ENCODE results near the gene BAIAP2L2. TPM values are rescaled to one million over a fixed set of nuclear protein-coding genes. Genes with fewer than 3 reads are reported as not detected.

BAIAP2L2 gene
- total RNA-seq (under 1 TPM in 1 of 2 donors, not detected in 1; 0.33 TPM), polyA plus RNA-seq (under 1 TPM; 0.44 to 0.46 TPM)

DNA sequence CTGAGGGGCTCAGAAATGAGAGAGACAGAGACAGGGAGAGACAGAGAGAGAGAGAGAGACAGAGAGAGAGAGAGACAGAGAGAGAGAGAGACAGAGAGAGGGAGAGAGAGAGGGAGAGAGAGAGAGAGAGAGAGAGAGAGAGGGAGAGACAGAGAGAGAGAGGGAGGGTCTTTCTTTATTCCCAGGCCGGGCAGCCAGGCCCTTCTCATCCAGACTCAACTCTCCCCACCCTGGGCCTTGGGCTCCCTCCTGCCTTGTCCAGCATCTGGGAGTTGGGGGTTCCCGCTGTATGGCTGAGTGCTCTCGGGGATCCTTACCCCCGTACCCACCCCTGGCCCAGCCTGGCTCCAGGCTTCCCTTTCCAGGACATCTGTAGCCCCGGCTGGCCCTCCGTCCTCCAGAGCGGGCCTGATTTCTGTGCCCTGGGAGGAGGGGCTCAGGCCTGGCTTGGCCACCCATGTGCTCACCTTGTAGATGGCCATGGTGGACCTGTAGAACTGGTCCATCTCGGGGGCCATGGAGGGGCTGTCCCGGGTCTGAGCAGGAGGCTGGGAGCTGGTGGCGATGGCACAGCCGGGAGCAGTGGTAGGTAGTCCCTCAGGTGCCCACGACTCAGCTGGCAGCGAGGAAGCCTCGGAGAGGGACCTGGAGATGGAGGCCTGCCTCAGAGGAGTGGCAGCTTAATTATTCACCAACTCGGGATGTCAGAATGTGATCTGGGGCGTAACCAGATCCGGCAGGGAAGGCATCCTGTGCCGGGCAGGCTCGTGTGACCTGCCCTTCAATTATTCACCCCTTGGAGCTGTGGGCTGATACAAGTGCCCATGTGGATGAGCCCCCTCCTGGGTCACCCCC is at the start of gene BAIAP2L2:
Gene BAIAP2L2, minus strand, starts transcription at position 677 of the 855 bp plus-strand sequence. Its CDS starts 159 bp downstream, at position 518.
- WGBS: 80% methylated on average over 19 of the region's 19 CpGs
- Histone ChIP-seq H3K4me3 (ENCODE audit: low read depth in 1 of 3, low read length in 3 of 3) (no peak within 1 kb of the TSS), H3K4me1 (ENCODE audit: control insufficient read depth in 4 of 4, insufficient read depth in 4 of 4, low read length in 3 of 4) (peaks cover 11 to 25% (median 19%) of the 10 kb centered on the region in 4 donors), H3K27ac (ENCODE audit: low read depth in 1 of 2, low read length in 2 of 2) (no peak within 1 kb of the TSS), H3K27me3 (ENCODE audit: control insufficient read depth in 4 of 4, insufficient read depth in 4 of 4, low read length in 3 of 4) (no peaks in the 10 kb centered on the region), H3K9ac (ENCODE audit: low read depth in 1 of 2, low read length in 2 of 2) (no peak within 1 kb of the TSS), H3K36me3 (ENCODE audit: control insufficient read depth in 4 of 4, insufficient read depth in 3 of 4, low read depth in 1 of 4, low read length in 3 of 4) (no peaks in the 10 kb centered on the region), H3K9me3 (ENCODE audit: control insufficient read depth in 4 of 4, low read length in 3 of 4) (no peaks in the 10 kb centered on the region)
- TF ChIP-seq, protein P1, sequence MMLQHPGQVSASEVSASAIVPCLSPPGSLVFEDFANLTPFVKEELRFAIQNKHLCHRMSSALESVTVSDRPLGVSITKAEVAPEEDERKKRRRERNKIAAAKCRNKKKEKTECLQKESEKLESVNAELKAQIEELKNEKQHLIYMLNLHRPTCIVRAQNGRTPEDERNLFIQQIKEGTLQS (IDR thresholded peaks at IDR 0.05): no peak
- TF ChIP-seq TAF1 (conservative IDR thresholded peaks at IDR 0.05) (no peak), RXRA (IDR thresholded peaks at IDR 0.05) (no peak), HNF4A (conservative IDR thresholded peaks at IDR 0.05) (no peak), JUND (IDR thresholded peaks at IDR 0.05) (no peak), YY1 (IDR thresholded peaks at IDR 0.05) (no peak), SP1 (IDR thresholded peaks at IDR 0.05) (no peak), RAD21 (IDR thresholded peaks at IDR 0.05) (no peak), HNF4G (IDR thresholded peaks at IDR 0.05) (no peak), FOXA1 (IDR thresholded peaks at IDR 0.05) (no peak), FOXA2 (IDR thresholded peaks at IDR 0.05) (no peak), CTCF (IDR thresholded peaks at IDR 0.05; ENCODE audit: low read depth, low read length, missing input control) (no peak), NR2F2 (IDR thresholded peaks at IDR 0.05) (no peak), GABPA (IDR thresholded peaks at IDR 0.05 in 1 of 2, conservative IDR thresholded peaks at IDR 0.05 in 1 of 2) (no peak), MAX (IDR thresholded peaks at IDR 0.05) (no peak), EGR1 (IDR thresholded peaks at IDR 0.05; ENCODE audit: low read depth in 2 of 2) (no peak)
- TF ChIP-seq, protein P2, sequence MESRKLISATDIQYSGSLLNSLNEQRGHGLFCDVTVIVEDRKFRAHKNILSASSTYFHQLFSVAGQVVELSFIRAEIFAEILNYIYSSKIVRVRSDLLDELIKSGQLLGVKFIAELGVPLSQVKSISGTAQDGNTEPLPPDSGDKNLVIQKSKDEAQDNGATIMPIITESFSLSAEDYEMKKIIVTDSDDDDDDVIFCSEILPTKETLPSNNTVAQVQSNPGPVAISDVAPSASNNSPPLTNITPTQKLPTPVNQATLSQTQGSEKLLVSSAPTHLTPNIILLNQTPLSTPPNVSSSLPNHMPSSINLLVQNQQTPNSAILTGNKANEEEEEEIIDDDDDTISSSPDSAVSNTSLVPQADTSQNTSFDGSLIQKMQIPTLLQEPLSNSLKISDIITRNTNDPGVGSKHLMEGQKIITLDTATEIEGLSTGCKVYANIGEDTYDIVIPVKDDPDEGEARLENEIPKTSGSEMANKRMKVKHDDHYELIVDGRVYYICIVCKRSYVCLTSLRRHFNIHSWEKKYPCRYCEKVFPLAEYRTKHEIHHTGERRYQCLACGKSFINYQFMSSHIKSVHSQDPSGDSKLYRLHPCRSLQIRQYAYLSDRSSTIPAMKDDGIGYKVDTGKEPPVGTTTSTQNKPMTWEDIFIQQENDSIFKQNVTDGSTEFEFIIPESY (IDR thresholded peaks at IDR 0.05): no peak
- TF ChIP-seq, protein P3, sequence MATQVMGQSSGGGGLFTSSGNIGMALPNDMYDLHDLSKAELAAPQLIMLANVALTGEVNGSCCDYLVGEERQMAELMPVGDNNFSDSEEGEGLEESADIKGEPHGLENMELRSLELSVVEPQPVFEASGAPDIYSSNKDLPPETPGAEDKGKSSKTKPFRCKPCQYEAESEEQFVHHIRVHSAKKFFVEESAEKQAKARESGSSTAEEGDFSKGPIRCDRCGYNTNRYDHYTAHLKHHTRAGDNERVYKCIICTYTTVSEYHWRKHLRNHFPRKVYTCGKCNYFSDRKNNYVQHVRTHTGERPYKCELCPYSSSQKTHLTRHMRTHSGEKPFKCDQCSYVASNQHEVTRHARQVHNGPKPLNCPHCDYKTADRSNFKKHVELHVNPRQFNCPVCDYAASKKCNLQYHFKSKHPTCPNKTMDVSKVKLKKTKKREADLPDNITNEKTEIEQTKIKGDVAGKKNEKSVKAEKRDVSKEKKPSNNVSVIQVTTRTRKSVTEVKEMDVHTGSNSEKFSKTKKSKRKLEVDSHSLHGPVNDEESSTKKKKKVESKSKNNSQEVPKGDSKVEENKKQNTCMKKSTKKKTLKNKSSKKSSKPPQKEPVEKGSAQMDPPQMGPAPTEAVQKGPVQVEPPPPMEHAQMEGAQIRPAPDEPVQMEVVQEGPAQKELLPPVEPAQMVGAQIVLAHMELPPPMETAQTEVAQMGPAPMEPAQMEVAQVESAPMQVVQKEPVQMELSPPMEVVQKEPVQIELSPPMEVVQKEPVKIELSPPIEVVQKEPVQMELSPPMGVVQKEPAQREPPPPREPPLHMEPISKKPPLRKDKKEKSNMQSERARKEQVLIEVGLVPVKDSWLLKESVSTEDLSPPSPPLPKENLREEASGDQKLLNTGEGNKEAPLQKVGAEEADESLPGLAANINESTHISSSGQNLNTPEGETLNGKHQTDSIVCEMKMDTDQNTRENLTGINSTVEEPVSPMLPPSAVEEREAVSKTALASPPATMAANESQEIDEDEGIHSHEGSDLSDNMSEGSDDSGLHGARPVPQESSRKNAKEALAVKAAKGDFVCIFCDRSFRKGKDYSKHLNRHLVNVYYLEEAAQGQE (IDR thresholded peaks at IDR 0.05): no peak
- no peak for DNase-seq (ENCODE audit: low spot score)
